ENCODE data around the gene CFAP58.

Gene CFAP58

GRCh38 chr10:104376784-104377300 is 23.2 kb downstream of the CFAP58 start:
- DNase-seq, result no peak

DNA sequence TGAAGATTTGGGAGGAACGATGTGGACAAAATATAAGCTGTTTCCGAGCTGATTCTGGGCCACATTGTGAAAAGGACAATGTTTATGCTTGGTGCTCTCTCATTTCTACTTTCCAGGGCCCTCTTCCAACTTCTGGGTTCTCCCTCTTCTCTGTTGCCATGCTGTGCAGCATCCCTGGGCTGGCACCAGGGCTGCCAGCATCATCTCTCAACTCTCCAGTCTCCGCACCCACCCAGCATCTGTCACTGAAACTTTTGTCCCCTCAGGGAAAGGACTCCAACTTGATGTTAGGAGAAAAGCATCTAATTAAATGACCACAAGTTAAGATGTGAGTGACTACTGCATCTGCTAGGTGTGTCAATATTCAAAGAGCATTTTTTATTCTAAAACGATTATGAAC is 26.7 kb downstream of the CFAP58 start:
- DNase-seq, result no peak

DNA sequence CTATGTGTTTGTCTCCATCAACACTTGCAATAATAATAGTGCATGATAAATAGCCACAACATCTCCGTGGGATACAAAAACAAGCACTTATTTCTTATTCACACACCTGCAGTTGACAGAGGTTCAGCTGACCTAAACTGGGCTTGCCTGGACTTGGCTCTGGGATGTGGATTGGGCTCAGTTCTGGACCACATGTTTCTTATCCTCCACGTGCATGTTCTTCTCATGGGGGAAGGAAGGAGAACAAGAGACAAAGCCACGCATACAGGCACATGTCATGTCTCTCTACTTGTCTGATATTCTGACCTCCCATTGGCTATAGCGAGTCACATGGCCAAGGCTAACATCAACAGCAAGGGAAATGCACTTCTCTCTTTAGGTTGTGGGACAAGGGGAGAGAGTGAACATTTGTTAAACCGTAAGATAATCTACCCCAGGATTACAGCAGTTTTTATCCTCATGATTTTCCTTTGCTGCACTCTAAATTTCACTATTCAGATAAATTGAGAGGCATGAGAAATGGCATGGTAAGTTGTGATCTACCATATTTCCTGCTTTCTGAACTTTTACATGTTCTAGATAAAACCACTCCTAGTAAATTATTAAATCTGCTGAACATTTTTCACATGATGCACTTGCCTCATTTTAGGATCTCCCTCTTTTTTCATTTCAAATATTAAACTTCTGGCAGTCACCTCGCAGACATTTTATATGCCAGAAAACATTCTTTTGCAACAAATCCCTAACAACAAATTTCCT is 33.7 kb downstream of the CFAP58 start:
- peak in 3 of 4 experiments; percentile 10 to 33 (median 25) for DNase-seq

DNA sequence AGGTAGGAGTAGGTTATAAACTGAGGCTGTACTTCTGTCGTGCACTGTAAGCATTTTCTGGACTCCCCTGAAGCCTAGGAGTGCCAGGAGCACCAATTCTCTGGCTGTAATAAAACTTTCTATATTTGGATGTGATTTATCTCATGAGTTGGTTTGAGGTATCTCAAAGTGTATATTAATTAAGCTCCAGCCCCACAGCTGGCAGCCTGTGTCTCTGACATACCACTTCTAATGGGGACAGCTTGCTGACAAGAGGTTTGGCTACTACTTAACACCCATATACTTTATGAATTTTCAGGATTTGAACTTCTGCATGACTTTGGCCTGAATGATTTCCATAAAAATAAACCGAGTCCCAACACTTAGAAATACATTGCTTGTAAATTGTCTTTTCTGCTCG is 35.2 kb downstream of the CFAP58 start:
- DNase-seq, result no peak

- DNase-seq, result no peak
Observed at GRCh38 chr10:104391150-104391968, 37.7 kb downstream of the CFAP58 start.

DNA sequence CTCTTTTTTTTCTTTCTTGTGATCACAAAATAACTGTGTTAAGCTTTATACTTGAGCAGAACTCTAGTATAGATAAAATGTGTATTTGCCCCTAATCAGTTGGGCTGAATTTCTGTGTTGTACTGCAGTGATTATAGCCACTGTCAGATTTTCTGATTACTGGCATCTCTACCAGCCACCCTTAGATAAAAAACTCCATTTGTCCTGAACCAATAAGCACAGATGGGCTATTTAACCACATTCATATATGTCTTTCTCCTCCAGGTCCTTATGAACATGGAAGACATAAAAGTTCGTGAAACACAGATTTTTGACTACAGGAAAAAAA is 38.3 kb downstream of the CFAP58 start:
- no peak for DNase-seq

DNA sequence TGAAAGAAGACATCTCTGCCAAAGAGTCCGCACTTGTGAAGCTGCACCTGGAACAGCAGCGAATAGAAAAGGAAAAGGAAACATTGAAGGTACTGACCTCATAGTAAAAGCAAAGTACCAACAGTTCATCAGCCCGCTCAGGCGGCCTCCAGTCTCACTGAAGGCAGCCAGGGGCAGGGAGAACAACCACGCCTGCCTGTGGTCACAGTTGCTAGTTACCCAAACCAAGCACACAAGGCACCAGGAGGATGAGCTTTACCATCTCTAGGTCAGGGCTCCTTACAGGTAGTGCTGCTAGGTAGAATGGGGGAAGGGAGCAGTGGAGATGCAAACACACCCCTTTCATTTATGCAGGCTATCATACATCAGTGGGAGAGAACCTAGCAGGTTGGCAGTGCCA is 39.8 kb downstream of the CFAP58 start:
- no peak for DNase-seq

GRCh38 chr10:104396581-104396980 is 42.9 kb downstream of the CFAP58 start:
- DNase-seq, result no peak

GRCh38 chr10:104403636-104404035 is 50.0 kb downstream of the CFAP58 start:
- no peak for DNase-seq

DNA sequence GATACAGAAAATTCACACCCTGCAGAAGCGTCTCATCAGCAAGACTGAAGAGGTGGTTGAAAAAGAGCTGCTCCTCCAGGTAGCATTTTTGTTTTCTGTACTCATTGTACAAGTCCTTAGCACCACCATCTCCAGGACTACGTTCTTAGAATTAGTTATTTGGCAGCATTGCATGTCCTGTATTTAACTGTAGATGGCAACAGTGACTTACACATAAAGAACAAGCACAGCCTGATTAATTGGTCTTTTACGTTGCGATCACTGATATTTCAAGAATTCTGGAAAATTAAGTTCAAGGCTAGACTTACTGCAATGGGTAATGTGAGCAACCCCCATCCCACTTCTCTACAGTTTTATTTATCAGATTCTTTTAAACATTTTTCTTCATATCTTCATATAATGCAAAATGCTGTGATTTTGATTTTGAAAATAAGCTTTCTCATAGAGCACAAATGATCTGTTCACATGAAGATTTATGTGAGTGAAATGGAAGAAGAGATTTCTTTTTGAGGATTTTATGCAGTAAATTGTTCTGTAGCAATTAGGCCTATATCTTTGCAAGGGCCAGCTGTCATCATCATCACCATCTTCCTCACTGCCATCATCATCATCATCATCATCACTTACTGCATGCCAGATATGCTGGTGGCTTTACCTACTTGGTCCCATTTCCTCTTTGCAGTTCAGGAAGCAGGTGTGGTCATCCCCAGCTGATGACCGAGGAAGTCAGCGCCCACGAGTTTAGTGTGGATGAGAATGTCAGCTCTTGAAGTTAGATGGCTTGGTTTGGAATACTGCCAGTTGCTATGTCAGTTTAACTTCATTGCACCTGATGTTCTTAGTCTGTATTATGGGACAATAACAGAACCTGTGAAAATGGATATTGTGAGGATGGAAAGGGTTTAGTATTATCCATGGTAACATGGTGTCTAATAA is 53.4 kb downstream of the CFAP58 start:
- DNase-seq, result peak; percentile 27 to 68 (median 46)

GRCh38 chr10:104413528-104413927 is 59.9 kb downstream of the CFAP58 start:
- DNase-seq, result no peak

DNA sequence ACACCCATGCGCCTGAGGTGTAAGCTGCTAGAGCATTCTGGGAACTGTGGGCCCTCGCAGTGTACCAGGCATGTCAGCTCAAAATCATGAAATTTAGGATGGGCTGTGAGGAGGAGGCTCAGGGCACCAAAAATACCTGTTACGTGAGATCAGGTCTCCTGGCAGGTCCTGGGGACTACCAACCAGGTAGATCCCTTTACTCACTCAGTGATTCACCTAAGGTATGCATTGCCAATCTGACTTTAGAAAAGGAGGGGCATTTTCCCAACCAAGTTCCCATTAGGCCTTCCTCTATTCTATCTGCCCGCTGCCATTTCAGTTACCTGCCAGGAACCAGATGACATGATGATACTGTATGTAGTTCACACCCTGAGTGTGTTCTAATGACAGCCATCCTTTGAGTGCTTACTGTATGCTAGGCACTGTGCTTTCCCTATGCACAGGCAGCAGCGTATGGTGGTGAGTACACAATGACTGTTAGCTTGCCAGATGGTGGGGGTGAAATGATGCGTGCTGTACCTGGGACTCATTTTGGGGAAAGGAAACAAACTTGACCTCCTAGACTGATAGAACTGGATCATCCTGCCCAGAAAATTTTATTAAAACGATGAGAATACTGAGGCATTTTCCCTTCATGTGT is 62.0 kb downstream of the CFAP58 start:
- DNase-seq, result no peak

DNA sequence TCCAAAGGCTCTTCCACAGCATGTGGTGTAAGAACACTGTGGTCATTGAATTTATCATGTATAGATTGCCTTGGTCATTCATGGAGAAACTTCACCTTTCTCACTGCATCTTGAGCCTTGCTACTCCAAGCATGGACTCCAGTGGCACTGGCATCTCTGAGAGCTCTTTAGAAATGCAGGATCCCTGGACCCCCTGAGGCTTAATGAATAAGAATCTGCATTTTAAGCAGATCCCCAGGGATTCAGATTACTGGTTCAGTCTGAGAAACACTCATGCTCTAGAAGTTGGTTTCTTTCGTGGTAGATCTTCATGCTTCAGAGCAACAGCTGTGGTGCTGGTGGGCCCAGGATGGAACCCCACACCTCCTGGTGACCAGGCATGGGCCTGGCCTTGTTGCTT is 63.2 kb downstream of the CFAP58 start:
- DNase-seq, result no peak

DNA sequence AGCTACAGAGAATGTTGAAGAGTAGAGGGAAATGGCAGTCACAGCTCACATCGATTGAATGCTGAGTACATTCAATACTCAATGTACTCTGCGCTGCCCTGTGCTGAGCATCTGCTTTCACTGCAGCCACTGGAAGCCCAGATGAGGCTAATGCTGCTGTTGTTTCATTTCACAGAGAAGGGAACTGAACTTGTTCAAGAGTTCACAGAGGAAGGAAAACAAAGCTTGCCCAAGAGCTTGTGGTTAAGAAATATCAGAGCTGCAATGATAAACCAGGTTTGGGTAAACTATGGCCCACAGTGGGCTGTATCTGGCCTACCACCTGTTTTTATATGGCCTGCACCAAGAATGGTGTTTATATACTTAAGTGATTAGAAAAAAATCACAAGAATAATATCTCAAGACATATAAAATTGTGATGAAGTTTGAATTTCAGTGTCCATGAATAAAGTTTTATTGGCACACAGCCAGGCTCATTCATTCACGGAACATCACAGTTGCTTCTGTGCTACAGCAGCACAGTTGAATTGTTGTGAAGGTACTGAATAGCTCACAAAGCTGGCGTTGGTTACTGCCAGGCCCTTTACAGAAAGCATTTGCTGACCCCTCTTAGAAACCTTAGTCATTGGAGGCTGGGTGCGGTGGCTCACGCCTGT is 64.1 kb downstream of the CFAP58 start:
- peak; percentile 53 to 81 (median 69) for DNase-seq

- DNase-seq, result no peak
Observed at GRCh38 chr10:104424719-104425118, 71.1 kb downstream of the CFAP58 start.

GRCh38 chr10:104427989-104428388 is 74.4 kb downstream of the CFAP58 start:
- no peak for DNase-seq

DNA sequence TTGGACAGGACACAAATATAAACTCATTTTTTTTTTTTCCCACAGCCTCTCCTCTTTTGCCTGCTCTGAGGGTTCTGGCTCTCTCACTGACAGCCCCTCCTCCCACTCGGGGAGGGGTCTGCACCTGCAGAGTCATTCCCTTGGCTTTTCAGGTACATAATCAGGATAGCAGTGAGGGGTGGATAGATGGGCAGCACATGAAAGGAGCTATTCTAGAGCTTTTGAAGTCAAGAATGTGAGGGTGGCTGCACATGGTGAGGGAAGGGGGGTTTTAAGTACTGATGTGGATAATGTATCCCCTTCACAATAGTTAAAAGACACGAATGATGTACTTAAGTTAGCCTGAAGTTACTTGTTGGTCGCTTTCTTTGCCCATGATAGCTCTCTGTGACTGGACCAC is 76.2 kb downstream of the CFAP58 start:
- no peak for DNase-seq

GRCh38 chr10:104430360-104430759 is 76.7 kb downstream of the CFAP58 start:
- DNase-seq, result no peak

DNA sequence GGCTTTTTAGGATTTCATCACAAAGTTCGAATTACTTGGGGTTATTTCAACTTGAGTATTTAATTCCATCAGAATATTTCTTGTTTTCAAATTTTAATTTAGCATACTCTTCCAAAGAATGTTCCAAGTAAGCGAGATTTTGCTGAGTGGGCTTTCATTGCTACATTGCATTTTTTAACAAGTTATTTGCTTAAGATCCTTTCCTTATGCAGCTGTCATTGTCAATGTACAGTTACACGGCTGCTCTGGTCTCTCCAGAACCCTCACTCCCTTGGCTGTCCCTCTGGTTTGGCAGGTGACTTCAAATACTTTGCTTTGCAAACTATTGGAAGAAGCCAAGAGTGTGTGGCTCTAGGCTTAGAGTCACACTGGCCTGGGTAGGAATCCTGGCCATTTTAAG is 80.0 kb downstream of the CFAP58 start:
- no peak for DNase-seq

- no peak for DNase-seq
Observed at GRCh38 chr10:104434601-104435000, 81.0 kb downstream of the CFAP58 start.

- DNase-seq, result no peak
Observed at GRCh38 chr10:104435822-104436221, 82.2 kb downstream of the CFAP58 start.

DNA sequence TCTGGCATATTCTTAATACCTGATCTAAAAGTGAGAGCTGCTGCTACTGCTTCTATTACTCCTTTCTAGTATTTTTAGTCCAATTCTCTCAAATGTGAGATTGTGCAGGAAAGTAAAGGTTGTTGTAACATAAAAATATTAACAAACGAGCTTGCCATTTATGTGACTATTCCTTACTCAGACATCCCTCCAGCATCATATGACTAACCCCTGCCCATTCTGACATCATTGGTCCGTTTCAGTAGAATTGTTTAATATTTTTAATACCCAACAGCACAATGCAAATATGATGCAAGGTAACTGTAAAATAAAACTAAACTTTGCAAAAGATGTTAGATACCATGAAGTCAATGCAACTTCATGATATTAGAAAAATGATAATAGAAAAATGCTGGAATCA is 83.6 kb downstream of the CFAP58 start:
- DNase-seq, result no peak

Measured in suppressor macrophage (primary cell).